HG03095 (cell line): ENCODE results near the gene STK38.
"Not testable (repeated sequence)": the region's sequence is repeated elsewhere in the genome, so short reads cannot be mapped to it uniquely, and the experiment has no call there.

ENCODE experiments used
- ATAC-seq: cut with Tn5 transposase; IDR thresholded peaks from one replicate; pipeline ENCODE4 v1.9.1; 2021; ENCODE audit warnings: moderate library complexity; ENCODE audit not compliant: unreplicated experiment

Gene STK38

DNA sequence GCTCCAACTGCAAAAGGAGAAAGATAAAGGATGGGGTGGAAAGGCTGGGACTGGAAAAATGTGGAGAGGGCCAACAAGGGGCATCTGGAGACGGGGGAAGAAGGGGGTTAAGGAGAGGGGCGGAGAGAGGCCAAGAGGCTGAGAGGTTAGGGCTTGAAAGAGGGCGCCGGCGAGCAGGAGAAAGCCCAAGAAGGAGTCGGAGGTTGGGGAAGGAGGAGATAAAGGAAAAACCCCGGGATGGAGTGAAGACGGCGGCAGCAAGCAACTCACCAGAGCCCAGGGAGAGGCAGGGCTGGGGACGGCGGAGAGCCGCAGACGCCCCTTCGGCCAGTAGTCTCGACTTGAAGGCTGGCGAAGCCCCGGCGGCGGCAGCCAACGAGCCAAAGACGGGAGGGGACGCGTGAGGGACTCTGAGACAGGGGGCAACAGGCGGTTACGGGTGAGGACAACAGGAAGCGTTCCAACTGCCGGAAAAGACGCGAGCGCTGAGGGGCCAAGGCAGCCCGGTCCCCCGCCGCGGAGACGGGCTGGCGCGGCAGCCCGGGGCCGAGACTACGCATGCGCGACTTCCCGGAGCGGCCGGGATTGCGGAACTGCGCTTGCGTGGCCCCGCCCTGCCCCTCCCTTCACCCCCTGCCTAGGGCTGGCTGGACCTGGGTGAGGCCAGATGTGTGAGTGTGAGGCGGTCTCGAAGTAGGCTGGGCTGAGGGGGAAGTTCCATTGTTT, at the start of gene STK38:
Gene STK38 (minus strand): TSS at position 560 of the 726 bp plus-strand sequence. CDS start 7,277 bp downstream, outside the sequence.
- peak; percentile 67 for ATAC-seq

DNA sequence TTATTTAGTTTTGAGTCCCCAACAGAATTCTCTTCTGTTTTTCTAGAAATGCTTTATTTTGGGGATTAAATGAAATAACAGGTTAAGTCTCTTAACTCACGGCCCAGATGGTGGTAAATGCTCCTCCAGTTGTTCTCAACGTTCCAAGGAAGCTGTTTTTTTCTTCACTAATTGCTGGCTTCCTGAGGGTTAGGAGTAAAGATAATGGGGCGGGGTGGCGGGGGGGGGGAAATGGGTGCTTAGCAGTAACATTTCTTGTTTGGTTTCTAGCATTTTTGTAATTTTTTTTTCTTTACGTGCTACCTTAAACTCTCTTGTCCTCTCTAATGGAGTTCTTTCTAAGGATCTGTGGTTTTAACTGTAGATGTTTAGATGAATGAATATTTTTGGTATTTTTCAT, 49.1 kb upstream of the STK38 start:
- no peak for ATAC-seq

DNA sequence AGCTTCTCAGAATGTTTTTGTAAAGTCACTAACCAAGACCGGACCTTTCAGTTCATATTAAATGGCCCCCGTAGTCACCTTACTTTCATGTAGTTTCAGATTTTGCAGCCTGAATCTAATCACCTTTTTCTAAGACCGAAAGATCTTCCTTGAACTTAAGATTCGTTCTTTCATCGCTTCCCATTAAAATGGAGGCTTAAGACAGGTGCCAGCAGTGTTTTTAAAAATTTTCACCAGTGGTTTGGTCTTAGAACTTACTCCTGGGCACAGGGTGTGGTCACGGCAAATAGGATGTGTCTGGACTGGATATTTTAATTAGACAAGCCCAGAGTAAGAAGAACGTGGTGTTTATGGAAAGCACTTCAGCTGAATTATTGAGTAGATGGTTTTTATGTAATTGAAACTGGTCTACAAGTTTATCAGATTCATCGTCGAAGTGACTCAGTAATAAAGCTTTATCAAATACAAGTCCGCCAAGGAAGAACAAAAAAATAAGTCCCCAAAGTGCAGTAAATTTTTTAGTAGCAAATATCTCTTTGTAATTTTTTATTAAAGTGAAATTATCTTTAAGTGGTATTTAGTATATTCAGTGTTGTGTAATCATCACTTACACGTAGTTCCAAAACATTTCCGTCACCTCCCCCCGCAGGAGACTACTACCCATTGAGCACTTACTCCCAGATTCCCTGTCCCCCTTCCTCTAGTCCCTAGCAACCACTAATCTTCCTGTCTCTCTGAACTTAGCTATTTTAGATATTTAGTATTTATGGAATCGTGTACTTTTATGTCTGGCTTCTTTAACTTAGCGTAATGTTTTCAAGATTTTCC, 47.8 kb upstream of the STK38 start:
- ATAC-seq = no peak

DNA sequence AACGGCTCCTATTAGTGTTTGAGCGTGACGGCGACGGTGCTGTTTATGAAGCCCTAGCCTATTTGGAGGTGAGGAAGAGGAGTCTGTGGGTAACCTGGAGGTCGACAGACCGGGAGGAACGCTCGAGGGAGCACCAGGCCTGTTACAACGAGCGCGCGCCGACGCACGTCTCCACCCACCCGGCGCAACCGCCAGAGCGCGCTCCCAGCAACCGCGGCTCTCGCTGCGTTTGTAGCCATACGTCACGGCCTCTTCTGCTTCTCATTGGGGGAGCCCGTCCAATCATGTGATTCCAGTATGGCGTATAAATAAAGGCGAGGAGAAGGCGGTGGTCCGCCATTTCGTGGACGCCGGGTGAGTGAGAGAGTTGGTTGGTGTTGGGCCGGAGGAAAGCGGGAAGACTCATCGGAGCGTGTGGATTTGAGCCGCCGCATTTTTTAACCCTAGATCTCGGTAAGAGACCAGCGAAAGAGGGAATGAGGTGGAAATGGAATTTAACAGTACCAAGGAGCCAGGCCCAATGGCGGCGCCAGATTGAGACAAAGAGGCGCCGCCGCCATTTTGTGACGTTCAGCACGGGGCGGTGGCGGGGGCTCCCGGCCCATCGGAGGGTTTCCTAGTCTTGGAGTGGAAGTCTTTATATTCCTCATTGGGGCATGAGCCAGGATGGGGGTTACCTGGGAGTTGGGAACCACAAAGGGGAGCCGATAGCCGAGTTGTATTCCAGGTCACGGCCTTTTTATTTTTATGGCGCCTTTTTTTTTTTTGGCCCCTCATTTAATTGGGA, 46.9 kb upstream of the STK38 start, which contains the start of gene SRSF3:
Gene SRSF3 (plus strand): TSS at position 334 of the 787 bp plus-strand sequence. CDS start 2,401 bp downstream, outside the sequence.
- ATAC-seq = peak; percentile 82

DNA sequence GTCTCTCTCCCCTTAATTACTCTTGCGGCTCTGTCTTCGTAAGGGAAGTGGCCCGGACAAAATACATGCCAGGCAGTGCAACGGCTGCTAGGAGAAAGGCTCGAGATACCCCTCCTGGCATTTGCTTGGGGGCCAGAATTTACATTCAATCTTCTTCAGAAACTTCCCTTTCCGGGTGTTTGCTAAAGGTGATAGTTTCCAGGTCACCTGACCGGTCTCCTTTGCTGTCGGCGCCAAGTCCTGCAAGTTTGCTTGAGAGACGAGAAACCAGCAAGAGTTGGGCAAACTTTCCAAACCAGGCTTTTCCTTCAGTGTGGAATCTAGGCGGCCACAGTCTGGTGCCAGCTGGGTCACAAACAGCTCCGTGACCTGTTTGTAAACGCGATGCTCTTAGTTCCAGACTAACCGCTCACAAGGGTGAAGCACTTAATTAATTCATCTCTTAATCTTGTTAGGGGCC, 46.3 kb upstream of the STK38 start:
- peak; percentile 21 for ATAC-seq

DNA sequence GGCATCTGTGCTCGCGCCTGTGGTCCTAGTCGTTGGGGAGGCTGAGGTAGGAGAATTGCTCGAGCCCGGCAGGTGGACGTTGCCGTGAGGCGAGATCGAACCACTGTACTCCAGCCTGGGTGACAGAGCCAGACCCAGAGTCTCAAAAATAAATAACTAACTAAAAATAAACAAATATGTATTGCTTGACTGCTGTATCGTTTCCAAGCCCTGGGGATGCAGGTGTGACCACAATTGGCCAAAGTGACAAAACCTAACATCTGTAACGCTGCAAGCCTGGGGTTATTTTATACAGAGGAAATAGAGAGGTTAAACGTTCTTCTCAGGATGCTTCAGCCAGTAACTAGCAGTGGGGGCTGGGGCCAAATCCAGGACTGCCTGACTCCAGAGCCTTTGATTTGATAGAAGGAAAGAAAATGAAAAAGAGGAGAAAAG, 45.0 kb upstream of the STK38 start:
- peak; percentile 34 for ATAC-seq

DNA sequence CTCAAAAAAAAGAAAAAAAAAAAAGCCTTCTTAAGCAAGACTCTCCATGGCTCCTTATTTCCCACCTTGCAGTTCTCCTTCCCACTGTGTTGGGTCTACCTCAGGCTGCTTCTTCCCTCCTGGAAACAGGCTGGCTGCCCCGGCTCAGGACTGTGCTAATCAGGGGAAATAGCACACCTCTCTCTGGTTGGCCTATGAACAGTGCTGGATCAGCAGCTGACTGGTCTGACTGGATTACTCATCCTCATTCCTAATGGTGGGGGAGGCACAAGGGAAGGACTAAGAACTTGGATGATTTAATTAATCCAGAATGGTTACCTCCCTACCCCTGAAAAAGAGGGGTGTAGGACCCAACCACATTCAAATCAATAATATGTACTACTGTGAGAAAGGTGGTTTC, 43.0 kb upstream of the STK38 start:
- ATAC-seq = no peak

DNA sequence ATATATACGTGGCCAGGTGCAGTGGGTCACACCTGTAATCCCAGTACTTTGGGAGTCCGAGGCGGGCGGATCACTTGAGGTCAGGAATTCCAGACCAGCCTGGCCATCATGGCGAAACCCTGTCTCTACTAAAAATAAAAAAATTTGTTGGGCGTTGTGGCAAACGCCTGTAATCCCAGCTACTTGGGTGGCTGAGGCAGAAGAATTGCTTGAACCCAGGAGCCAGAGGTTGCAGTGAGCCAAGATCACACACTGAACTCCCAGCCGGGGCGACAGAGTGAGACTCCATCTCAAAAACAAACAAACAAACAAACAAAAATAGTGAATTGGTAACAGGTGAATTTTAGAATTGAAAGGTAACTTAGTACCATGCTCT, 41.7 kb upstream of the STK38 start:
- not testable (repeated sequence) for ATAC-seq

DNA sequence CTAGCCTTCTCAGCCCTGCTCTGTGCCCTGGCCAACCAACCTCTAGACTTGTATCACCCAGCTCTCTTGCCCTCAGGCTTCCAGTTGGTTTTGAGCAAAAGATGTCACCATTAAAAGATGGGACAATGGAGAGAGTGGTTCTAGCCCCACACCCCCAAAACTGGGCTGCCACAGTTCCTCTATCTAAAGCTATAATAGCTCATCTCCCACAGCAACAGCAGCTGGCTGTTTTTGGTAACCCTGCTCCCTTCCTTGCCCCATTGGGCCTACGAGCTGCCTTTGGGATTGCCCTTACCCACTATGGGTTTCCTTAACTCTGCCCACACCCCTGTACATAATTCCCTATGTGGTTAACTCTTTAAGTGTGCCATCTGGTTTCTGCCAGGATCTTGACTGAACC, 39.3 kb upstream of the STK38 start:
- ATAC-seq = no peak

DNA sequence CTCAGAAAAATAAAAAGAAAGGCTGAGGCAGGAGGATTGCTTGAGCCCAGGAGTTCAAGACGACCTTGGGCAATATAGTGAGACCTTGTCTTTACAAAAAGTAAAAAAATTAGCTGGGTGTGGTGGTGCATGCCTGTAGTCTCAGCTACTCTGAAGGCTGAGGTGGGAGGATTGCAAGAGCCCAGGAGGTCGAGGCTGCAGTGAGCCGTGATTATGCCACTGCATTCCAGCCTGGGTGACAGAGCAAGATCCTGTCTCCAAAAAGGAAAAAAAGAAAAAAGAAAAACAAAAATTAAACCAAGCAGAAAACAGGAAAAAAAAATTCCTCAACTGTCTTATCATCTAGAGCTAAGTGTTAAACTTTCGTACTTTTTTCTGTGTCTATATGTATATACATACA, 34.4 kb upstream of the STK38 start:
- ATAC-seq = no peak

DNA sequence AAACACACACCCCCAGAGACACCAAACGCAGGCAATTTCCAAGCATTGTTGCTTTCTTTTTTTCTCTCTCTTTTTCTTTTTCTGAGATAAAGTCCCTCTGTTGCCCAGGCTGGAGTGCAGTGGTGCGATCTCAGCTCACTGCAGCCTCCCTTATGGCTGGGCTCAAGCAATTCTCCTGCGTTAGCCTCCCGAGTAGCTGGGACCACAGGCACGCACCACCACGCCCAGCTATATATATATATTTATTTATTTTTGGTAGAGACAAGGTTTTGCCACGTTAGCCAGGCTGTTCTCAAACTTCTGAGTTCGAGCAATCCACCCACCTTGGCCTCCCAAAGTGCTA, 32.9 kb upstream of the STK38 start:
- no peak for ATAC-seq

DNA sequence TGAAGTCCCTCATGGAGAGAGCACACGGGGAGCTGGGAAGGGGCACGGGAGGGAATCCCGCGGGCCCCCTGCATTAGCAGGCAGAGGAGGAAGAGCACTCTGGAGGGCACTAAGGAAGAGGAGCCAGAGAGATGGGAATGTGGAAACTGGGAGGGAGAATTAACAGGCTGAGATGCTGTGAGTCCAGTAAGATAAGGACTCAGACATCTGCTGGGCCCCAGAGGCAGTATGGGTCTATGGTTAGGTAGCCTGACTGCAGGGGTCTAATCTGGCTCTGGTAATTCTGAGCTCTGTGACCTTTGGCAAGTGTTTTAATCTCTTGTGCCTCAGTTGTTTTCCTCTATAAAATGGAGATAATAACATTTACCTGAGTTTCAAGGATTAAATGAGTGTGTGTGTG, 31.2 kb upstream of the STK38 start:
- ATAC-seq = no peak

DNA sequence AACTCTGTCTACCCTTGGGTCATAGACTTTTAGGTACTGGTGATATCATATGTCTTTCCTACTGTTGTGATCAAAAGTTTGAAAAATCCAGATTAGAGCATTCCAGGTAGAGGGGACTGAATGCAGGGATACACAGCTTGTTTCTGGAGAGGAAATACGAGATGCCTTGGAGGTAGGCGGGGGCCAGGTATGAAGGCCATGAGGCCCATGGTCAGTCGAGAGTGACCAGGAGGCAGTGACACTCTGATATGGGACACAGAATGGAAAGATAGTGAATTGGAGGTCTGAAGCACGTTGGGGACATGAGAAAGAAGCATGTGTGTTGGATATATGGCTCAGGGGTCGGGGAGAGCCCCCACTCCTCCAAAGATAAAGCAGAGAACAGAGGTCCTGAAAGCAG, 30.8 kb upstream of the STK38 start:
- ATAC-seq = no peak

DNA sequence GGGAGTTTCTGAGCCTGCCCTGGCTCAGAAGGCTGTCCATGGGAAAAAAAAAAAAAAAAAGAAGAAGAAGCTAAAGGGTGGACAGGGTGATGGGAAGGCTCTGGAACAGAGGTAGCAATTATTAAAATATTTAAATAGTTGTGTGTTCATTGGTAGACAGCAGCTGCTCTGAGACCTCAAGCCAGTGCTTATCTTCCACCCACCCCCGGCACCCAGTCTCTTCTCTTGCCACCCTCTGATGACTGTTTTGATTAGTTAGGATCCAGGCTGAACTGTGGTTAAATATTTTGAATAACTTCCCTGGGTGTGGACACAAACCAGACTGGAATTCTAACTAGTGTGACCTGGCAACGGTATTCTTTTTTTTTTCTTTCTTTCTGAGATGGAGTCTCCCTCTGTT, 30.0 kb upstream of the STK38 start:
- no peak for ATAC-seq

DNA sequence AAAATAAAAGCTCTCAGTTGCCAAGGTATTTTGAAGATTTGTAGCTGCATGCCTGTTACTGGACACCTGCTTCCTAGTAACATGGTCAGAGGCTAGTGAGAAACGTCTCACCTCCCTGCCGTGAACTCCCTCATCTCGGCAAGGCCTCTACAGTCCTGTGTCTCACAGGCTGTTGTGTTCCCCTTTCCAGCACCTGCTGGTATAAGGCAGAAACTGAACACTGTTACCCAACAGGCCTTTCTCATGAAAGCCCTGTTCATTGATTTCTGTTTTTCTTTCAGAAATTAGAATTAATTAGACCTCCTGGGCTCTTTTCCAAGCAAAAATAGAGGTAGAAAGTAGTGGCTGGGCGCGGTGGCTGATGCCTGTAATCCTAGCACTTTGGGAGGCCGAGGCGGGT, 29.3 kb upstream of the STK38 start:
- ATAC-seq = no peak

DNA sequence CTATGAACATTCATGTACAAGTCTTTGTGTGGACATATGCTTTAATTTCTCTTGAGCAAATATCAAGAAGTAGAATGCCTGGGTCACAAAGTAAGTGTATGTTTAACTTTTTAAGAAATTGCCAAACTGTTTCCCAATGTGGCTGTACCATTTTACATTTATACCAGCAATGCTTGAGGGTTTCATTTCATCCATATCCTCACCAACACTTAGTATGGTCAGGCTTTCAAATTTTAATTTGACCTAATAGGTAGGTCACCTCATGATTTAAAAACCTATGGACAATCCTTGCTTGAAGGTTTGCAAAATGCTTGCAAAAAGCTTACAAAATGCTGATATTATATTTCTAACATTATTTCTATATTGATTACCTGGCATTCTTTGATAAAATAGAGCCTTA, 27.4 kb upstream of the STK38 start:
- ATAC-seq = no peak

DNA sequence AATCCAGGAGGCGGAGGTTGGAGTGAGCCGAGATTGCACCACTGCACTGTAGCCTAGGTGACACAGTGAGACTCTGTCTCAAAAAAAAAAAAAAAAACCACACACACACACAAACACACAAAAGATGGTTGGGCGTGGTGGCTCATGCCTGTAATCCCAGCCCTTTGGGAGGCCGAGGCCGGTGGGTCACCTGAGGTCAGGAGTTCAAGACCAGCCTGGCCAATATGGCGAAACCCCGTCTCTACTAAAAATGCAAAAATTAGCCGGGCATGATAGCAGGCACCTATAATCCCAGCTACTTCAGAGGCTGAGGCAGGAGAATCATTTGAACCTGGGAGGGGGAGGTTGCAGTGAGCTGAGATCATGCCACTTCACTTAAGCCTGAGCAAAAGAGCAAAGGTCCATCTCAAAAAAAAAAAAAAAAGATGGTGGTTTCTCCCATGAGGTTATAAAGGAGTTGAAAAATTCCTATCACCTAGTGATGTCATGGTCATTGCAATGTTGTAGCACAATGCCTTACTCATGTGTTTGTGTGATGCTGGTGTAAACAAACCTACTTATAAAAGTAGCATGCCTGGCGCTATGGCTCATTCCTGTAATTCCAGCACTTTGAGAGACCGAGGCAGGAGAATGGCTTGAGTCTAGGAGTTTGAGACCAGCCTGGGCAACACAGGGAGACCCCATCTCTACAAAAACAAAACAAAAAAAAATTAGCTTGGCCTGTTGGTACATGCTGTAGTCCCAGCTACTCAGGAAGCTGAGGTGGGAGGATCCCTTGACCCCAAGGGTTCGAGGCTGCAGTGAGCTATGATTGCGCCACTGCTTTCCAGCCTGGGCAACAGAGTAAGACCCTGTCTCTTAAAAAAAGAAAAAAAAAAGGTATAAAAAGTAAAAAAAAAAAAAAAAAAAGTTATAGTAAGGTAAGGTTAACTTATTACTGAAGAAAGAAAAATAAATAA, 25.4 kb upstream of the STK38 start:
- ATAC-seq = not testable (repeated sequence)

DNA sequence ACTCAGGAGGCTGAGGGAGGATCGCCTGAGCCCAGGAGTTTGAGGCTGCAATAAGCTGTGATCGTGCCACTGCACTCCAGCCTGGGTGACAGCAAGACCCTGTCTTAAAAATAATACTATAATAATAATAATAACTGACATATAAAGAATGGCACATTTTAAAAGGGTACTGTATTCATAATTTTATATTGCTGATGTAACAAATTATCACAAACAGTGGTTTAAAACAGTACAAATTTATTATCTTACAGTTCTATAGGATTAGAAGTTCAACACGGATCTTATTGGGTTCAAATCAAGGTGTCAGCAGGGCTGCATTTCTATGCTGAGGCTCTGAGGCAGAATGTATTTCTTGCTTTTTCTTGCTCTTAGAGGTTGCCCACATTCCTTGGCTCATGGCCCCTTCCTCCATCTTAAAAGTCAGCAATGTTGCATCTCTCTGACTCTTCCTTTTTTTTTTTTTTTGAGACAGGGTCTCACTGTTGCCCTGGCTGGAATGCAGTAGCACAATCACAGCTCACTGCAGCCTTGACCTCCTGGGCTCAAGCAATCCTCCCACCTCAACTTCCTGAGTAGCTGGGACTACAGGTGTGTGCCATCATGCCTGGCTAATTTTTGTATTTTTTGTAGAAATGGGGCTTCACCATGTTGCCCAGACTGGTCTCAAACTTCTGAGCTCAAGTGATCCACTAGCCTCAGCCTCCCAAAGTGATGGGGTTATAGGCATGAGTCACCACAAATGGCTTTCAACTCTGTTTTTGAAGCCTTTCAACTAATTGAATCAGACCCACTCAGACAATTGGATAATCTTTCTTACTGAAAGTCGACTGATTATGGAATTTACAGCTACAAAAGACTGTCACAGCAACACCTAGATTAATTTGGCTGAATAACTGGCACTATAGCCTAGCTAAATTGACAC, 24.1 kb upstream of the STK38 start:
- no peak for ATAC-seq

DNA sequence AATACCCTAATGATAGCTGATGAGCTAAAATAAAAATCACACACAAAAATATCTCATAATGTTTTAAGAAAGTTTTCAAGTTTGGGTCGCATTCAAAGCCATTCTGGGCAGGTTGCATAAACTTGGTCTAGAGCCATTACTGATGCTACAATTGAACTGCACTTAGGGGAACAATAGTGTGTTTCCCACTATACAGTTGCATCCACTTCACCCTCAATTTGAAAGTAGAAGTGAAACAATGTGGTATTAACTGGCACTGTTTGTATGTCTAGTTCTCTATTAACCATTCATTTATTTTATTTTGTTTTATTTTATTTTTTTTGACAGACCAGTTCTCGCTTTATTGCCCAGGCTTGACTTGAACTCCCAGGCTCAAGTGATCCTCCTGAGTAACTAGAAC, 23.0 kb upstream of the STK38 start:
- no peak for ATAC-seq
